Uterus (tissue), 2 donors: ENCODE measurements around the gene PRKN.

Source experiments
- POLR2A ChIP-seq, 2 donors: fragments of 450-650 bp; IDR thresholded peaks; one replicate each; pipeline ENCODE4 v1.6.1; 2016; ENCODE audit warnings: antibody characterized with exemption in 2 of 2, mild to moderate bottlenecking in 1 of 2, moderate library complexity in 1 of 2
- TF ChIP-seq, protein P1 (sequence below), 4 experiments: fragments of 200-600 bp in 2 of 4; fragments of 450-650 bp in 2 of 4; sonication (generic) in 2 of 4; IDR thresholded peaks; one replicate each; pipeline ENCODE4 v1.5.1; 2016 to 2019; ENCODE audit warnings: antibody characterized with exemption in 4 of 4, mild to moderate bottlenecking in 2 of 4, moderate library complexity in 1 of 4

DNA sequence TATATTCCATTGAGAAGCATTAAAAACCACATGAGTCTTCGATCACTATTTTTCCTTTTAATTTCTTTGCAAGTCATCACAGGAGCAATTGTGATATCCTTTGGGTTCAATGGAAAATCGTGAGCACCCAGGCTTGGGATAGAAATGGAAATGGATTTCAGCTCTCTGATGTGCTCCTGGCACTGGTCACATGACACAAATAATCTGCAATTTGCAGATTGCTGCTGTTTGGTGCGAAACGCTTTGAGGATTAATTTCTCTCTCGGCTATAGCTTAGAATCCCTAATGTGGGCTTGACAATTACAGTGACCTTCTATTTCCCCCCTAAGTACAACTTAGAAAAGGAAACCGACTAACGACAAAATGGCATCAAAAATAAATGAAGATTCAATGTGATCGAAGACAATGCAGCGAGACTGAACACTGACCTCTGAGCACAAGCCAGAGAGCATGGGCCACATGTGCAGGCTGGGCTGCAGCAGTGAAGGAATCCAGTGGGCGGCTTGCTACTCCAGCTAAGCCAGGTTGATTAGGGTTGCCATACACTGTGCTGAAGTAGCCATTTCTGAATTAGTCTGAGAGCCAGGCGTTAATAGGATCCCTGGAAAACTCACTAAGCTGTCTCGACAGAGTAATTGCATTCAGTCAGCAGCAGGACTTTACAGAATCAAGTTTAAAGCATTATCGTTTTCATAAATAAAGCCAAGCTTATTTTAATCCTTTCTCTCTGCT is 1151.9 kb downstream of the PRKN start:
- TF ChIP-seq, protein P1, sequence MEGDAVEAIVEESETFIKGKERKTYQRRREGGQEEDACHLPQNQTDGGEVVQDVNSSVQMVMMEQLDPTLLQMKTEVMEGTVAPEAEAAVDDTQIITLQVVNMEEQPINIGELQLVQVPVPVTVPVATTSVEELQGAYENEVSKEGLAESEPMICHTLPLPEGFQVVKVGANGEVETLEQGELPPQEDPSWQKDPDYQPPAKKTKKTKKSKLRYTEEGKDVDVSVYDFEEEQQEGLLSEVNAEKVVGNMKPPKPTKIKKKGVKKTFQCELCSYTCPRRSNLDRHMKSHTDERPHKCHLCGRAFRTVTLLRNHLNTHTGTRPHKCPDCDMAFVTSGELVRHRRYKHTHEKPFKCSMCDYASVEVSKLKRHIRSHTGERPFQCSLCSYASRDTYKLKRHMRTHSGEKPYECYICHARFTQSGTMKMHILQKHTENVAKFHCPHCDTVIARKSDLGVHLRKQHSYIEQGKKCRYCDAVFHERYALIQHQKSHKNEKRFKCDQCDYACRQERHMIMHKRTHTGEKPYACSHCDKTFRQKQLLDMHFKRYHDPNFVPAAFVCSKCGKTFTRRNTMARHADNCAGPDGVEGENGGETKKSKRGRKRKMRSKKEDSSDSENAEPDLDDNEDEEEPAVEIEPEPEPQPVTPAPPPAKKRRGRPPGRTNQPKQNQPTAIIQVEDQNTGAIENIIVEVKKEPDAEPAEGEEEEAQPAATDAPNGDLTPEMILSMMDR (IDR thresholded peaks at IDR 0.05) = no peak
- no peak for TF ChIP-seq POLR2A (IDR thresholded peaks at IDR 0.05)
